Activated T-cell treated with anti-CD3 and anti-CD28 coated beads, Interleukin-2, amount 50 U/mL, for 4 hours (primary cell): ENCODE results near the gene IGF2R. TPM values are rescaled to one million over a fixed set of nuclear protein-coding genes. Genes with fewer than 3 reads are reported as not detected.
"Not testable (repeated sequence)": the region's sequence is repeated elsewhere in the genome, so short reads cannot be mapped to it uniquely, and the experiment has no call there.

Source experiments
- ATAC-seq, 2 donors: fragments of 200-7000 bp; cut with Tn5 transposase; one replicate each; pipeline ENCODE4 v1.10.0; 2021
- DNase-seq: peaks from one replicate; pipeline ENCODE4 v3.0.0-alpha.2; 2020
- H3K27me3 Mint-ChIP-seq: one replicate; pipeline ENCODE4 v1.8.0; 2021; ENCODE audit warnings: low read depth, mixed read lengths
- H3K36me3 Mint-ChIP-seq: one replicate; pipeline ENCODE4 v1.8.0; 2022; ENCODE audit warnings: mixed read lengths; ENCODE audit not compliant: insufficient read depth
- H3K4me1 Mint-ChIP-seq: one replicate; pipeline ENCODE4 v1.8.0; 2021; ENCODE audit warnings: low read depth, mixed read lengths
- H3K4me3 Mint-ChIP-seq: one replicate; pipeline ENCODE4 v1.8.0; 2021; ENCODE audit warnings: mild to moderate bottlenecking, moderate library complexity, mixed read lengths
- H3K9me3 Mint-ChIP-seq: one replicate; pipeline ENCODE4 v1.8.0; 2021; ENCODE audit warnings: mixed read lengths
- total RNA-seq, 3 donors: library from RNA; stranded (reverse); gene quantifications; one replicate each; pipeline ENCODE4 v1.2.1, GENCODE V29; 2021

Gene IGF2R
- total RNA-seq, 3 donors from 2014 or later = 44.9 to 65.3 (median 58.2) TPM

DNA sequence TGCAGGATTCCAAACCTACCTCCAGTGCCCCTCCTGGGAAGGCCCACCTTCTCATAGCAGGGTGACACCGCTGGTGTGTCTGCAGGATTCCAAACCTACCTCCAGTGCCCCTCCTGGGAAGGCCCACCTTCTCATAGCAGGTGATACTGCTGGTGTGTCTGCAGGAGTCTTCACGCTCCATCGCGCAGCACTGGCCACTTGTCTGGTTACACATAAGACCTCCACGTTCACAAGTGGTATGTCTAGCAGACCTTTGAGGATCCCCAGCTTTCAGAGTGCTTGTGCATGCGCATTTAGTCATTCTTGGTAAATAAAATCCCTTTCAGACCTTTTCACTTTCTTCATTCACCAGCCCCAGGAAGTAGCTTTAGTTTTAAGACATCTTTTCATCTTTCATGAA, 123.3 kb downstream of the IGF2R start:
- not testable (repeated sequence) for H3K9me3 Mint-ChIP-seq, ATAC-seq, H3K27me3 Mint-ChIP-seq, DNase-seq, H3K4me1 Mint-ChIP-seq, H3K4me3 Mint-ChIP-seq
- H3K36me3 Mint-ChIP-seq = peaks cover 57% of the 10 kb centered on the region

DNA sequence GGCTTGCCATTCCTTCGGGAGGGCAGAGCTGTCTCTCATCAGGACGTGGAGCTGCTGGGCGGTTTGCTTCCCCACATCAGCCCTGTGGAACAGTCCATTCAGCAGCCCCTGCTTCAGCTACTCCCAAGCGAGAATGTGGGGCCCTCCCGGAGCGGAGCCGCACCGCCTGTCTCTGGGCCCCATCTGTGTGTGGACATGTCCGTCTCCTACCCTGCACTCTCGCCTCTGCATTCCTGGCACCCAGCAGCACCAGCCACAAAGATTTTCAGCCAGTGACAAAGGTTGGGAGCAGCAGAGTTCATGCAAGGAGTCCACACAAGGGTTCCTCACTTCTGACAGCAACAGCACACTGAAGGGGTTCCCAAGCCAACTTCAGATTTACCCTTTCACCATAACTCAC, 123.7 kb downstream of the IGF2R start:
- Mint-ChIP-seq H3K27me3 (no peaks in the 10 kb centered on the region), H3K36me3 (peaks cover 57% of the 10 kb centered on the region), H3K4me3 (no peak overlapping the region), H3K9me3 (no peaks in the 10 kb centered on the region), H3K4me1 (no peaks in the 10 kb centered on the region)
- no peak for ATAC-seq
- DNase-seq = no peak

DNA sequence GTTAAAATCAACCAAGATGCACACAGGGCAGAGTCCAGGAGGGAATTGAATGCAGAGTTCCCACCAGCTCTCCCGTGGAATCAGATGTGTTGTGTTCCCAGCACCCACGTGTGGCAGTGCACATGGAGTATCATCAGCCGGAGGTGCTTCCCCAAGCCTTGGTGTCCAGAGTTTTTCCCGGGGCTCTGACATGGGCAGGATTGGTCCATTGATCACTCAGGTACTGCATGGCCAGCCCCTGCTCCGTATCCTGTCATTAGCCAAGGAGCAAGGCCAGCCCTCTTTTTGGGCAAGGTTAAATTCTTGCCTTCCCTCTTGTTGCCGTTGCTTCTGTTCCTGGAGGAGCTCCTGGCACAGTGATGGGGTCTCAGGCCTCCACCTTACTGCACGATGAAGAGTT, 124.2 kb downstream of the IGF2R start:
- Mint-ChIP-seq H3K36me3 (peaks cover 58% of the 10 kb centered on the region), H3K4me3 (no peak overlapping the region), H3K27me3 (no peaks in the 10 kb centered on the region), H3K4me1 (no peaks in the 10 kb centered on the region), H3K9me3 (no peaks in the 10 kb centered on the region)
- ATAC-seq (no peak), DNase-seq (no peak)

DNA sequence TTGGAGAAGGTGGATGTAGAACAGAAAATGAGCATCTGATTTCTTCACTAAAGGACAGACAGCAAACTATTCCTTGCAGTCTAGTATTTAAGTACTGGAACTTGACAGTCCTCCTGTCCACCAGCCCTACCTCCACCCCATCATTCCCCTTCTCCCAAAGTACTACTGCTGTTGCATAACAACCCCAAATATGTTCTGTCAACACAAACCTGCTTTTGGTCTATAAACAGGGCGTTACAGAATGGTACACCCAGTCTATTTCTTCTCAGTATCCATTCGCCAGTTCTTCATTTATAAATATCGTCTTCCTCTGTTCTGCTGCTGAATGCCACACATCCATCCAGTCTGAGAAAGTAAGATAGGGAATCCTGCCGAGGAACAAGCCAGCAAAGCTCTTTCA, 125.1 kb downstream of the IGF2R start:
- H3K4me1 Mint-ChIP-seq = peaks cover 3% of the 10 kb centered on the region
- peaks cover 58% of the 10 kb centered on the region for H3K36me3 Mint-ChIP-seq
- no peaks in the 10 kb centered on the region for H3K9me3 Mint-ChIP-seq
- no peaks in the 10 kb centered on the region for H3K27me3 Mint-ChIP-seq
- DNase-seq = no peak
- ATAC-seq = no peak
- H3K4me3 Mint-ChIP-seq = no peak overlapping the region

DNA sequence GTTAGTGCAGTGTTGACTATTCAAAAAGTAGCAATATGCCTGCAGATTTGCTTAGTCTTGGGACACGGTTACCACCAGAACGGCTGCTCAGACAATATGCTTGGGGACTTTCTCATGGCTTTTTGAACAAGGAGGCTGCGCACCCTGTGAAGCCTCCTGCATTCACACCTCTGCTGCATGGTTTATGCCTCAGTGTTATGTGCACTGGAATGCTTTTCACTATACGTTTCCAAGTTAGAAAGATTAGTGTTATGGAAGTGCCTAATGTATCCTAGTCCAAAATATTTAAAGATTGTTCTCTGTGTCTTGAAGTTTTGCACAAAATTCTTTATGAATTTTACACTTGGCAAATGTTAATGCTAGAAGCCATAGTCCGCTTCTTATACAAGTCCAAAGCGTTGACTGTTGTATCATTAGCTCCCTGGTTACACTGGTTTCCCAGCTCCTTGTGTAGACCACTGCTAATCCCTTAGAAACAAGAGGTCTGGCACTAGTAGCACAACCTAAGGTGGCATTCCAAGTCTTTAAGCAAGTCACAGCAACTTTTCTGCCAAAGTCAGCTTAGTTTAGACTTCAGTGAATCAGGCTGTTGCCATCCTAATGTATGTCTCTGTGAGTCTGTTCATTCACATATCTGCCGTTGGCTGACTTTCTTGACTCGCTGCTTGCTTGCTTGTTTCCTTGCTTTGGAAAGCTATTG, 126.4 kb downstream of the IGF2R start:
- DNase-seq (no peak), ATAC-seq (no peak)
- Mint-ChIP-seq H3K27me3 (no peaks in the 10 kb centered on the region), H3K4me3 (no peak overlapping the region), H3K4me1 (peaks cover 14% of the 10 kb centered on the region), H3K9me3 (no peaks in the 10 kb centered on the region), H3K36me3 (peaks cover 46% of the 10 kb centered on the region)

DNA sequence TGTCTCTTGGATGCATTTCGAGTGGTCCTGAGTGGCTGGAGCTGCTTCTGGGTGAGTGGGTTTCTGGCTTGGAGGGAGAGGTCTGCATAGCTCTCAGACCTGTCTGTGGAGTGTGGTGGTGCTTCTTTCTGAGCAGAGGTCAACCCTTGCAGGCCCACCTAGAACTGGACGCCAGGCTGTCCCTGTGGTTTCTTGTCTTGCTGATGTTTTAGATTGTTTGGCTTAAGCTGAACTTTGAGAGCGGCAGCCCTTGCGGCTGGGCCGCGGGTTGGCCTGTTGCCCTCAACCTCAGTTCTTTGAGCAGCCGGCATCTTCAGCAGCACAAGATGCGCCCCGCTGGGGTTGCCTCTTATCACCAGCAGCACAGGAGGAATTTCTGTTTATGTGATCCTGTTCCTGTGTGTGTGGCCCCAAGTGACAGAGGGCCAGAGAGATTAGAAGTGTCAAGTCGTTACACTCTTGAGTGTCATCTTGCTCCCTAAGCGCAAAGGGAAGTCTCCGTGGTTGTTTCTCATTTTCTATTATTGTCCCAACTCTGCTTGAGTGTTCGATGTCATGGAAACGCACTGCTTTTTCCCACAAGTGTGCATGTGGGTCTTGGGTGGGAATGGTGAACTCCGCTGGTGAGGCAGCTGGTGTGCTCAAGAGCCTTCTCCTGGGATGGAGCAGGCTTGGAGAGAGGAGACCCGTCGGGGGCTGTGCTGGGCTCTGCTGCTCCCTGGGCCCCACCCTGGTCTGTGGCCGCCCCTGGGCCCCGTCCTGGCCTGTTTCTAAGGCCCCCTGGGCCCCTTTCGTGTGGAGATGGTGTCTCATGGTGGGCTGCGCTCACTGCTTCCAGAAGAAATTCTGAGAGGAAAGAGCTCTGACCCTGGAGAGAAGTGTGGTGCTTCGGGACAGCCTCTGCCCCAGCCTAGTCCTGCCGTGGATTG, 132.7 kb downstream of the IGF2R start:
- H3K4me3 Mint-ChIP-seq = no peak overlapping the region

DNA sequence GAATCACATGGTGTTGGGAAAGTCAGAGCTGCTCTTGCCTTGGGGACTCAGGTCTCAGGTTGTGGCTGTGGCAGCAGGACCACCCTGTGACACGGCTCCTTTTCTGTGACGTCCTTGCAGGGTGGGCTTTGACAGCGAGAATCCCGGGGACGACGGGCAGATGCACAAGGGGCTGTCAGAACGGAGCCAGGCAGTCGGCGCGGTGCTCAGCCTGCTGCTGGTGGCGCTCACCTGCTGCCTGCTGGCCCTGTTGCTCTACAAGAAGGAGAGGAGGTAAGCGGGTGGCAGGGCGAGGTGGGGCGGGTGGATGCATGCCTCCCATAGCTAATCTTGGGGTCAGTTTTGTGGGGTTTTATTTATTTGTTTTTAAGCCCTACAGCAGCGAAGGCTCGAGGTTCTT, 133.5 kb downstream of the IGF2R start:
- DNase-seq (no peak), ATAC-seq (no peak)
- H3K27me3 Mint-ChIP-seq = no peaks in the 10 kb centered on the region
- no peak overlapping the region for H3K4me3 Mint-ChIP-seq
- no peaks in the 10 kb centered on the region for H3K9me3 Mint-ChIP-seq
- H3K4me1 Mint-ChIP-seq = peaks cover 23% of the 10 kb centered on the region
- H3K36me3 Mint-ChIP-seq = peaks cover 41% of the 10 kb centered on the region

More for the DNA sequence above, 132.7 kb downstream of the IGF2R start:
- ATAC-seq (no peak), DNase-seq (no peak)
- peaks cover 23% of the 10 kb centered on the region for H3K4me1 Mint-ChIP-seq
- peaks cover 42% of the 10 kb centered on the region for H3K36me3 Mint-ChIP-seq
- H3K27me3 Mint-ChIP-seq = no peaks in the 10 kb centered on the region
- H3K9me3 Mint-ChIP-seq = no peaks in the 10 kb centered on the region

DNA sequence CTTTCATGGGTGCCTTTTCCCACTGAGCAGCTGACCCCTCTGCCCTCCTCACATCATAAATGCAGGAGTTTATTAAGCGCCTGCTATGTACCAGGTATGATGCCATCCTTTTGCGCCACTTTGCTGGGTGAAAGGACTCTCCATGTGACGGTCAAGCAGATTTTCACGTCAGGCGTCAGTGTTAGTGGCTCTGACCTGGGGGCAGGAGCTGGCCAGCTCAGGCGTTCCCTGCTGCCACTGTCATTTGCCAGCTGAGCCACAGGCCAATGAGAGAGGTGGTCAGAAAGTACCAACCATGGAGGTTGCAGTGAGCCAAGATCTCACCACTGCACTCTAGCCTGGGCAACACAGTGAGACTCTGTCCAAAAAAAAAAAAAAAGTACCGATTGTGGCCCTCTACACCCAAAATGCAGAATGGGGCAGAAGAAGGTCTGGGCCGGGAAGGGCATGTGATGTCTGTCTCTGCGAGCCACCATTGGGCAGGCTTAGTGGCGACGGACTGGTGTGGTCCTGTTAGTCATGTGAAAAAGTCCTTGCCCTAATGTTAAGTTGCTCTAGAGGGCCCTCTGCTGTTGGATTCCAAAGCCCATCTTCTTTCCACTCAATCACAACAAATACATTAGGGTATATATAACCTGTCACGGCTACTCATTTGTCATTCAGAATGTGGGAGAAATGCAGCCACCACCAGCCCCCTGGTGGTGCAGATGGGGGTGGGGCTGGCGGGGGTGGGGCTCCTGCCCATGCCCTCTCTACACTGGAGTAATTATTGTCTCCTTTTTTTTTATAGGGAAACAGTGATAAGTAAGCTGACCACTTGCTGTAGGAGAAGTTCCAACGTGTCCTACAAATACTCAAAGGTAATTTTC, 134.3 kb downstream of the IGF2R start:
- DNase-seq = no peak
- Mint-ChIP-seq H3K4me3 (no peak overlapping the region), H3K9me3 (no peaks in the 10 kb centered on the region), H3K27me3 (no peaks in the 10 kb centered on the region), H3K4me1 (peaks cover 23% of the 10 kb centered on the region), H3K36me3 (peaks cover 43% of the 10 kb centered on the region)
- ATAC-seq = peak; percentile 34 to 50

DNA sequence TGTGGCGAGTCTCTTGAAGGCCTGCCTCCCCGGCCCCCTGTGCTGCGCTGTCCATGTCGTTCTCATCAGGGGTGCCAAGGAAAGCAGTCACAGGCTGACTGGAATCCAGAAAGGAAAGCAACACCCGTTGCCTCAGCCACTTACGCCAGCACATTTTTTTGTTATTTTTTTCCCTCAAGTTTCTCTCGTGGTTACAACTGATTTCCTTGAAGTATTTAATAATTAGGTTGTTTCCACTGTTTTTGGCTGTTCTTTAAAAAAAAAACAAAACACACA, 134.9 kb downstream of the IGF2R start:
- H3K27me3 Mint-ChIP-seq = no peaks in the 10 kb centered on the region
- no peak for ATAC-seq
- H3K9me3 Mint-ChIP-seq = no peaks in the 10 kb centered on the region
- H3K36me3 Mint-ChIP-seq = peaks cover 42% of the 10 kb centered on the region
- no peak overlapping the region for H3K4me3 Mint-ChIP-seq
- peaks cover 22% of the 10 kb centered on the region for H3K4me1 Mint-ChIP-seq
- DNase-seq = no peak

DNA sequence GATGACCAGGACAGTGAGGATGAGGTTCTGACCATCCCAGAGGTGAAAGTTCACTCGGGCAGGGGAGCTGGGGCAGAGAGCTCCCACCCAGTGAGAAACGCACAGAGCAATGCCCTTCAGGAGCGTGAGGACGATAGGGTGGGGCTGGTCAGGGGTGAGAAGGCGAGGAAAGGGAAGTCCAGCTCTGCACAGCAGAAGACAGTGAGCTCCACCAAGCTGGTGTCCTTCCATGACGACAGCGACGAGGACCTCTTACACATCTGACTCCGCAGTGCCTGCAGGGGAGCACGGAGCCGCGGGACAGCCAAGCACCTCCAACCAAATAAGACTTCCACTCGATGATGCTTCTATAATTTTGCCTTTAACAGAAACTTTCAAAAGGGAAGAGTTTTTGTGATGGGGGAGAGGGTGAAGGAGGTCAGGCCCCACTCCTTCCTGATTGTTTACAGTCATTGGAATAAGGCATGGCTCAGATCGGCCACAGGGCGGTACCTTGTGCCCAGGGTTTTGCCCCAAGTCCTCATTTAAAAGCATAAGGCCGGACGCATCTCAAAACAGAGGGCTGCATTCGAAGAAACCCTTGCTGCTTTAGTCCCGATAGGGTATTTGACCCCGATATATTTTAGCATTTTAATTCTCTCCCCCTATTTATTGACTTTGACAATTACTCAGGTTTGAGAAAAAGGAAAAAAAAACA, 136.1 kb downstream of the IGF2R start:
- peaks cover 39% of the 10 kb centered on the region for H3K36me3 Mint-ChIP-seq
- no peaks in the 10 kb centered on the region for H3K9me3 Mint-ChIP-seq
- DNase-seq = no peak
- peaks cover 11% of the 10 kb centered on the region for H3K4me1 Mint-ChIP-seq
- no peaks in the 10 kb centered on the region for H3K27me3 Mint-ChIP-seq
- no peak overlapping the region for H3K4me3 Mint-ChIP-seq
- no peak for ATAC-seq

DNA sequence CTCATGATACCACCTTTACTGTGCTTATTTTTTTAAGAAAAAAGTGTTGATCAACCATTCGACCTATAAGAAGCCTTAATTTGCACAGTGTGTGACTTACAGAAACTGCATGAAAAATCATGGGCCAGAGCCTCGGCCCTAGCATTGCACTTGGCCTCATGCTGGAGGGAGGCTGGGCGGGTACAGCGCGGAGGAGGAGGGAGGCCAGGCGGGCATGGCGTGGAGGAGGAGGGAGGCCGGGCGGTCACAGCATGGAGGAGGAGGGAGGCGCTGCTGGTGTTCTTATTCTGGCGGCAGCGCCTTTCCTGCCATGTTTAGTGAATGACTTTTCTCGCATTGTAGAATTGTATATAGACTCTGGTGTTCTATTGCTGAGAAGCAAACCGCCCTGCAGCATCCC, 137.1 kb downstream of the IGF2R start:
- Mint-ChIP-seq H3K9me3 (no peaks in the 10 kb centered on the region), H3K4me1 (peaks cover 8% of the 10 kb centered on the region), H3K27me3 (no peaks in the 10 kb centered on the region), H3K4me3 (no peak overlapping the region), H3K36me3 (peaks cover 37% of the 10 kb centered on the region)
- DNase-seq (no peak), ATAC-seq (no peak)

DNA sequence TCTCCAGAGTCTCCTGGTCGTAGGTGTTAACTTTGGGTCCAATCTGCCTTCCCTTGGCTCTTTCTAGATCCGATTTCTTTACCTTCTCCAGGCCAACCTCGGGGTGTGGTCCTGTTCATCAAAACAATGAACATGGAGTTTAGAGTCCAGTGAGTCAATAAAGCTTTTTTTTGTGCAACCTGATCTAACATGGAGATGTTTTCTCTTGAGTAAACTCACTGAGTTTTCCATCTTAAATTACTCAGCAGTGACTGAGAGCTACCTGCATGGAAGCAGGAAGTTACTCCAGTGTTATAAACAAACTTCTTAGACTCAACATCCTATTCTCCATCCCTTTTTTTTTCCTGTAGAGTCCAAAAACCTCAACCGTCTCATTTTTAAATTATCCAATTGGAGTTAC, 137.8 kb downstream of the IGF2R start:
- no peak overlapping the region for H3K4me3 Mint-ChIP-seq
- peaks cover 3% of the 10 kb centered on the region for H3K4me1 Mint-ChIP-seq
- DNase-seq (no peak), ATAC-seq (no peak)
- H3K27me3 Mint-ChIP-seq = no peaks in the 10 kb centered on the region
- no peaks in the 10 kb centered on the region for H3K9me3 Mint-ChIP-seq
- peaks cover 37% of the 10 kb centered on the region for H3K36me3 Mint-ChIP-seq

DNA sequence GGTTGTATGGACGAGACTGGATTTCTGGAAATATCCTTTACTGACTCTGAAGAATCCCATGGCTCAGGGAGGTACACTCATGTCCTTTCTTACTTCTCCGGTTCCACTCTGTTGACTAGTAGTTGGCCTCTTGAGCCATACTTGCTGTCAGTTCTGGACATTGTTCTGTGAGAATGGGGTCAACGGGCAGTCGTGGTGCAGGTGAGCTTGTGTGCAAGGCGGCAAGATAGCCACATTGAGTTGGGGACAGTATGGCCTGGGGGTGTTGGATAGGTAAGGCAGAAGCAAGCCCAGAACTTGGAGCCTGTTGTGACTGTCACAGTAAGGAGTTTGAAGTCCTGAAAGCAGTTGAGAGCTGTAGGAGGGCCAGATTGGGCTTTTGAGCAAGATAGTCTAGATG, 139.2 kb downstream of the IGF2R start:
- Mint-ChIP-seq H3K36me3 (peaks cover 35% of the 10 kb centered on the region), H3K27me3 (no peaks in the 10 kb centered on the region)
- ATAC-seq = no peak

DNA sequence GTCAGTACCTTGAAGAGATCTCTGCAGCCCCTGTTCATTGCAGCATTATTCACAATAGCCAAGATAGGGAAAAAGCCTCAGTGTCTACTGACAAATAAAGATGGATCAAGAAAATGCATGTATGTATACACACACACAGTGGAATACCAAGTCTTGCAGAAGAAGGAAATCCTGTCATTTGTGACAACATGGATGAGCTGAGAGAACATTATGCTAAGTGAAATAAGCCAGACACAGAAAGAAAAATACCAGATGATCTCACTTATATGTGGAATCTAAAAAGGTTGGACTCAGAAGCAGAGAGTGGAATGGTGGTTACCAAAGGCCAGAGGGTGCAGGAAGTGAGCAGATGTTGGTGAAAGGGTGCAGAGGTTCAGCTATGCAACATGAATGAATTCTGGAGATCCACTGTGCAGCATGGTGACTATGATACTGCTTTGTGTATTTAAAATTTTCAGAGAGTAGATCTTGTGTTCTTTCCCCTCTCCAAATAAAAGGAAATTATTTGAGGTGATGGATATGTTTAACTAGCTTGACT, 141.8 kb downstream of the IGF2R start:
- Mint-ChIP-seq H3K36me3 (peaks cover 20% of the 10 kb centered on the region), H3K4me3 (no peak overlapping the region), H3K27me3 (no peaks in the 10 kb centered on the region), H3K4me1 (peaks cover 3% of the 10 kb centered on the region), H3K9me3 (no peaks in the 10 kb centered on the region)
- ATAC-seq (no peak), DNase-seq (no peak)

More for the DNA sequence above, 139.2 kb downstream of the IGF2R start:
- peaks cover 3% of the 10 kb centered on the region for H3K4me1 Mint-ChIP-seq
- H3K9me3 Mint-ChIP-seq = no peaks in the 10 kb centered on the region
- DNase-seq = no peak
- H3K4me3 Mint-ChIP-seq = no peak overlapping the region
